ENCODE results near the gene TERB1.

Gene TERB1

GRCh38 chr16:66801320-66802105 is at the start of gene TERB1:
Gene TERB1 (minus strand): TSS chr16:66801584. CDS start chr16:66796798, 4,786 bp downstream.
- DNase-seq (ENCODE audit: low read depth in 2 of 2): no peak

- DNase-seq (ENCODE audit: low read depth in 2 of 2): no peak
These were observed 48.9 kb upstream of the TERB1 start for GRCh38 chr16:66850115-66850815.

GRCh38 chr16:66849549-66849948 is 48.2 kb upstream of the TERB1 start:
- no peak for DNase-seq (ENCODE audit: low read depth in 2 of 2)

GRCh38 chr16:66849021-66849420 is 47.6 kb upstream of the TERB1 start:
- no peak for DNase-seq (ENCODE audit: low read depth in 2 of 2)

- no peak for DNase-seq (ENCODE audit: low read depth in 2 of 2)
These were observed 46.8 kb upstream of the TERB1 start for GRCh38 chr16:66848172-66848571.

GRCh38 chr16:66847533-66848067 is 46.2 kb upstream of the TERB1 start:
- DNase-seq (ENCODE audit: low read depth in 2 of 2): no peak

GRCh38 chr16:66846831-66847230 is 45.4 kb upstream of the TERB1 start:
- DNase-seq (ENCODE audit: low read depth in 2 of 2): no peak

- no peak for DNase-seq (ENCODE audit: low read depth in 2 of 2)
These were observed 44.9 kb upstream of the TERB1 start for GRCh38 chr16:66846266-66846665.

GRCh38 chr16:66845791-66846221 is 44.4 kb upstream of the TERB1 start:
- no peak for DNase-seq (ENCODE audit: low read depth in 2 of 2)

GRCh38 chr16:66845080-66845410 is 43.7 kb upstream of the TERB1 start:
- DNase-seq (ENCODE audit: low read depth in 2 of 2): no peak

- DNase-seq (ENCODE audit: low read depth in 2 of 2): no peak
These were observed 43.1 kb upstream of the TERB1 start, which contains the start of gene CA7 for GRCh38 chr16:66844342-66845079. Gene CA7 (plus strand): TSS chr16:66844414. CDS start chr16:66844488, 74 bp downstream.

- no peak for DNase-seq (ENCODE audit: low read depth in 2 of 2)
These were observed 42.6 kb upstream of the TERB1 start for GRCh38 chr16:66844009-66844341.

GRCh38 chr16:66843191-66843590 is 41.8 kb upstream of the TERB1 start:
- DNase-seq (ENCODE audit: low read depth in 2 of 2): no peak

GRCh38 chr16:66842765-66843164 is 41.4 kb upstream of the TERB1 start:
- DNase-seq (ENCODE audit: low read depth in 2 of 2): no peak

GRCh38 chr16:66841366-66841765 is 40.0 kb upstream of the TERB1 start:
- DNase-seq (ENCODE audit: low read depth in 2 of 2): no peak

- DNase-seq (ENCODE audit: low read depth in 2 of 2): no peak
These were observed 39.5 kb upstream of the TERB1 start for GRCh38 chr16:66840883-66841282.

- DNase-seq (ENCODE audit: low read depth in 2 of 2): no peak
These were observed 33.4 kb upstream of the TERB1 start for GRCh38 chr16:66834746-66835145.

- DNase-seq (ENCODE audit: low read depth in 2 of 2): no peak
These were observed 31.4 kb upstream of the TERB1 start for GRCh38 chr16:66832661-66833305.

GRCh38 chr16:66832190-66832589 is 30.8 kb upstream of the TERB1 start:
- no peak for DNase-seq (ENCODE audit: low read depth in 2 of 2)

GRCh38 chr16:66830422-66831404 is 29.3 kb upstream of the TERB1 start, which contains the start of gene NAE1:
Gene NAE1 (minus strand): TSS chr16:66830976. CDS start chr16:66830899, 77 bp downstream.
- peak; percentile 72 to 80 for DNase-seq (ENCODE audit: low read depth in 2 of 2)

All from stimulated activated CD8-positive, alpha-beta memory T cell treated with anti-CD3 and anti-CD28 coated beads, Interleukin-7, amount 100 ng/mL, for 1 hour (primary cell).